Endothelial cell of umbilical vein (primary cell): Measurements from ENCODE around the gene SRPX2. TPM values are rescaled to one million over a fixed set of nuclear protein-coding genes. Genes with fewer than 3 reads are reported as not detected.
A peak's percentile ranks its signal among the peaks of the same experiment; 100 is the strongest.

Experiments
- BruUV-seq: library from RNA; stranded (reverse); fragments of 400-500 nt; replicated peaks from 2 replicates; lab custom pipeline; 2021; lab: Mats Ljungman, UMichigan
- CTCF ChIA-PET: fragments of 300-600, 350-600 bp; sonication (Branson Sonifier 250); formaldehyde crosslinking; loops from one replicate; lab custom pipeline; 2021; ENCODE audit warnings: antibody characterized with exemption, inconsistent platforms; lab: Charles Lee
- POLR2A ChIA-PET: fragments of 300-600, 350-600 bp; sonication (Branson Sonifier 250); formaldehyde crosslinking; loops from one replicate; lab custom pipeline; 2021; ENCODE audit warnings: antibody characterized with exemption, inconsistent platforms; lab: Charles Lee
- DNase-seq: peaks from one replicate; pipeline ENCODE4 v3.0.0-alpha.2; 2011; ENCODE audit warnings: low read depth, low spot score
- FAIRE-seq: peaks from 2 replicates; lab custom pipeline; 2011; peaks lifted over from hg19 to GRCh38; lab: Jason Lieb, UNC
- H2AFZ ChIP-seq: 2 replicates; pipeline ENCODE4 v1.6.0; 2012; ENCODE audit warnings: low read depth, low read length, control low read depth, inconsistent platforms
- H3K27ac ChIP-seq: 2 replicates; pipeline ENCODE4 v1.5.1; 2011; ENCODE audit warnings: low read depth, mild to moderate bottlenecking, control low read depth, low read length, moderate library complexity; ENCODE audit not compliant: insufficient read depth
- H3K27me3 ChIP-seq, 2 experiments: 2 replicates each; pipeline versions ENCODE4 v1.6.0 to v1.6.1; 2011; ENCODE audit warnings: low read length in 2 of 2, mixed read lengths in 1 of 2; ENCODE audit not compliant: control insufficient read depth in 2 of 2, insufficient read depth in 2 of 2
- H3K36me3 ChIP-seq, 2 experiments: 2 replicates in 1 of 2; 3 replicates in 1 of 2; pipeline ENCODE4 v1.5.1; 2011; ENCODE audit warnings: low read length in 2 of 2, mild to moderate bottlenecking in 1 of 2, moderate library complexity in 1 of 2; ENCODE audit not compliant: control insufficient read depth in 2 of 2, insufficient read depth in 2 of 2; ENCODE audit errors: extremely low read depth in 1 of 2
- H3K4me1 ChIP-seq: 3 replicates; pipeline ENCODE4 v1.5.1; 2011; ENCODE audit warnings: mild to moderate bottlenecking, low read length; ENCODE audit not compliant: control insufficient read depth, insufficient read depth; ENCODE audit errors: extremely low read depth
- H3K4me2 ChIP-seq: 2 replicates; pipeline ENCODE4 v1.6.1; 2011; ENCODE audit warnings: low read length, control low read depth, mixed read lengths; ENCODE audit not compliant: insufficient read depth
- H3K4me3 ChIP-seq, 3 experiments: fragments of 200-600 bp in 1 of 3; sonication (generic), shearing (Covaris generic) in 1 of 3; replicated peaks in 1 of 3; 2 replicates each; pipeline ENCODE4 v1.5.1; 2011 to 2016; ENCODE audit warnings: control low read depth in 3 of 3, low read length in 3 of 3, mild to moderate bottlenecking in 2 of 3, inconsistent platforms in 1 of 3, low read depth in 1 of 3, moderate library complexity in 1 of 3; ENCODE audit not compliant: insufficient read depth in 1 of 3
- H3K79me2 ChIP-seq: 2 replicates; pipeline ENCODE4 v1.6.0; 2012; ENCODE audit warnings: low read length, inconsistent platforms; ENCODE audit not compliant: control insufficient read depth, insufficient read depth
- H3K9ac ChIP-seq: replicated peaks from 2 replicates; pipeline ENCODE3; 2011; ENCODE audit warnings: low read length, control low read depth; ENCODE audit not compliant: insufficient read depth; ENCODE audit errors: extremely low read depth
- H3K9me1 ChIP-seq: replicated peaks from 3 replicates; pipeline ENCODE4 v1.6.0; 2011; ENCODE audit warnings: mild to moderate bottlenecking, low read length; ENCODE audit not compliant: control insufficient read depth, insufficient read depth; ENCODE audit errors: extremely low read depth
- H3K9me3 ChIP-seq: replicated peaks from 2 replicates; pipeline ENCODE4 v1.5.1; 2012; ENCODE audit warnings: low read length, inconsistent platforms; ENCODE audit not compliant: control insufficient read depth, insufficient read depth
- H4K20me1 ChIP-seq: replicated peaks from 2 replicates; pipeline ENCODE3; 2011; ENCODE audit warnings: mild to moderate bottlenecking, low read length; ENCODE audit not compliant: control insufficient read depth, insufficient read depth; ENCODE audit errors: extremely low read depth
- EZH2 ChIP-seq: IDR thresholded peaks from 2 replicates; pipeline ENCODE4 v1.6.1; 2012; ENCODE audit warnings: borderline replicate concordance, low read depth, mild to moderate bottlenecking, moderate library complexity, low read length, inconsistent platforms; ENCODE audit not compliant: severe bottlenecking
- FOS ChIP-seq: IDR thresholded peaks from 2 replicates; pipeline ENCODE4 v1.6.1; 2011; ENCODE audit warnings: mild to moderate bottlenecking, low read length, moderate library complexity, borderline replicate concordance; ENCODE audit not compliant: insufficient read depth
- GATA2 ChIP-seq: IDR thresholded peaks from 2 replicates; pipeline ENCODE4 v1.7.0; 2011; ENCODE audit warnings: low read depth, mild to moderate bottlenecking, moderate library complexity, mixed read lengths, low read length; ENCODE audit not compliant: insufficient read length, insufficient read depth
- JUN ChIP-seq: IDR thresholded peaks from 2 replicates; pipeline ENCODE4 v1.6.1; 2011; ENCODE audit warnings: borderline replicate concordance, low read depth; ENCODE audit not compliant: insufficient read length, insufficient read depth
- MYC ChIP-seq: IDR thresholded peaks from one replicate; pipeline ENCODE4 v1.6.1; 2011; ENCODE audit warnings: mild to moderate bottlenecking, low read depth, low read length
- POLR2A ChIP-seq: IDR thresholded peaks from 2 replicates; pipeline ENCODE4 v1.6.1; 2012; ENCODE audit warnings: low read depth, mild to moderate bottlenecking, control low read depth, low read length
- POLR2AphosphoS5 ChIP-seq: IDR thresholded peaks from 2 replicates; pipeline ENCODE4 v1.6.1; 2012; ENCODE audit warnings: low read depth, mild to moderate bottlenecking, control low read depth, low read length, moderate library complexity; ENCODE audit not compliant: insufficient read depth
- dilution Hi-C: fragments of 300-500 bp; cut with MboI; formaldehyde crosslinking; loops from one replicate; pipeline ENCODE4 v1.15.0; 2019; ENCODE audit warnings: low sequenced_read_pairs; ENCODE audit not compliant: extremely low pct_ligation_motif_present
- intact Hi-C: fragments of 100-400 bp; cut with micrococcal nuclease; formaldehyde crosslinking; loops from one replicate; pipeline ENCODE4 v1.10.0; 2022
- polyA plus RNA-seq, 4 experiments: library from polyadenylated mRNA; depleted of rRNA in 3 of 4; stranded (reverse) in 3 of 4; unstranded in 1 of 4; fragments of >200 nt; gene quantifications; 2 replicates each; pipeline versions ENCODE4 v1.2.1 to v1.2.3, GENCODE V29; 2011 to 2012; ENCODE audit warnings: missing spikeins in 1 of 4
- total RNA-seq: library from RNA; stranded (reverse); gene quantifications from 2 replicates; pipeline ENCODE4 v1.2.3, GENCODE V29; 2021
- TF ChIP-seq, protein P1 (sequence below): IDR thresholded peaks from 2 replicates; pipeline ENCODE4 v1.6.1; 2011; ENCODE audit not compliant: insufficient read depth, insufficient read length
- TF ChIP-seq, protein P2 (sequence below), 2 donors: IDR thresholded peaks; 1 replicate in 1 of 2; 2 replicates in 1 of 2; pipeline ENCODE4 v1.5.1; 2011; ENCODE audit warnings: low read length in 2 of 2, mild to moderate bottlenecking in 2 of 2, moderate library complexity in 2 of 2, control low read depth in 1 of 2, inconsistent platforms in 1 of 2, low read depth in 1 of 2; ENCODE audit not compliant: insufficient read depth in 1 of 2; ENCODE audit errors: extremely low read depth in 1 of 2

SRPX2 gene
- total and polyA plus RNA-seq, 2 donors (not counting 3 experiments of a cell fraction or from before 2014, with no cell fraction given): 124 to 265 TPM

DNA sequence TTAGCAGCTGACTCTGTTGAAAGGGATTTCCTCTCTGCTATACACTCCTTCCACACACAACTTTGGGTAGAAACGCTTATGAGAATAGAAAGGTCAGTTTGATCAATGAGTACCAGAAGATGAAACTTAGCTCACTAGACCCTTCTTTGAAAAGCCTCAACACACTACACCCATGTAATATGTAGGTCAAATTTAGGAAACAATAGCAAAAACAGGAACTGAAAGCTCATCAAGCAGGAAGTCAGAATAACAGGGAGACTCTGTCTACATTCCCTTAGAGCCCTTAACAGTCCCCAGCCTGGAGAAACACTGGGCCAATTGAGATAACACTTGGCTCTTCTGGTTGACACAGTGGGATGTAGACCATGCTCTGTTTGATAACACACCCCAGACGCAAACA, 30.7 kb downstream of the SRPX2 start:
- dilution Hi-C loops (no loop called here), intact Hi-C loops (loop anchor here (5.0 kb wide), 1 partner anchor 162 kb away; no protein-coding TSS in a partner anchor)
- H3K9ac ChIP-seq: no peak overlapping the region
- H3K27ac ChIP-seq: peak overlapping the region; percentile 29
- no peaks in the 10 kb centered on the region for H3K79me2 ChIP-seq
- ChIA-PET POLR2A (no interaction called here), CTCF (interaction anchor here (0.9 to 7.2 kb wide), 6 partner anchors 9 to 94 kb away, joined by 3 to 136 read pairs (median 4); partner anchors contain the start of gene TSPAN6)
- H3K9me3 ChIP-seq: no peaks in the 10 kb centered on the region
- H3K4me1 ChIP-seq: peaks cover 39% of the 10 kb centered on the region
- H3K9me1 ChIP-seq: no peaks in the 10 kb centered on the region
- H3K36me3 ChIP-seq: peaks cover 10 to 12% of the 10 kb centered on the region in 2 experiments
- DNase-seq: no peak
- FAIRE-seq: no peak
- no peak overlapping the region for H3K4me2 ChIP-seq
- no peak overlapping the region for H3K4me3 ChIP-seq
- H3K27me3 ChIP-seq: no peaks in the 10 kb centered on the region
- BruUV-seq: no TSS peak
- no peak for TF ChIP-seq MYC
- TF ChIP-seq, protein P1, sequence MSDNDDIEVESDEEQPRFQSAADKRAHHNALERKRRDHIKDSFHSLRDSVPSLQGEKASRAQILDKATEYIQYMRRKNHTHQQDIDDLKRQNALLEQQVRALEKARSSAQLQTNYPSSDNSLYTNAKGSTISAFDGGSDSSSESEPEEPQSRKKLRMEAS: no peak
- no peak for TF ChIP-seq POLR2A
- TF ChIP-seq EZH2: no peak
- no peak for TF ChIP-seq FOS
- TF ChIP-seq POLR2AphosphoS5: no peak
- TF ChIP-seq, protein P2, sequence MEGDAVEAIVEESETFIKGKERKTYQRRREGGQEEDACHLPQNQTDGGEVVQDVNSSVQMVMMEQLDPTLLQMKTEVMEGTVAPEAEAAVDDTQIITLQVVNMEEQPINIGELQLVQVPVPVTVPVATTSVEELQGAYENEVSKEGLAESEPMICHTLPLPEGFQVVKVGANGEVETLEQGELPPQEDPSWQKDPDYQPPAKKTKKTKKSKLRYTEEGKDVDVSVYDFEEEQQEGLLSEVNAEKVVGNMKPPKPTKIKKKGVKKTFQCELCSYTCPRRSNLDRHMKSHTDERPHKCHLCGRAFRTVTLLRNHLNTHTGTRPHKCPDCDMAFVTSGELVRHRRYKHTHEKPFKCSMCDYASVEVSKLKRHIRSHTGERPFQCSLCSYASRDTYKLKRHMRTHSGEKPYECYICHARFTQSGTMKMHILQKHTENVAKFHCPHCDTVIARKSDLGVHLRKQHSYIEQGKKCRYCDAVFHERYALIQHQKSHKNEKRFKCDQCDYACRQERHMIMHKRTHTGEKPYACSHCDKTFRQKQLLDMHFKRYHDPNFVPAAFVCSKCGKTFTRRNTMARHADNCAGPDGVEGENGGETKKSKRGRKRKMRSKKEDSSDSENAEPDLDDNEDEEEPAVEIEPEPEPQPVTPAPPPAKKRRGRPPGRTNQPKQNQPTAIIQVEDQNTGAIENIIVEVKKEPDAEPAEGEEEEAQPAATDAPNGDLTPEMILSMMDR (IDR thresholded peaks at IDR 0.05; ENCODE audit: extremely low read depth in 1 of 2, insufficient read depth in 1 of 2, low read depth in 1 of 2, low read length in 2 of 2): no peak
- no peak for TF ChIP-seq GATA2
- no peak for TF ChIP-seq JUN
- H2AFZ ChIP-seq: no peak overlapping the region
- H4K20me1 ChIP-seq: no peaks in the 10 kb centered on the region
